ENCODE measurements around the gene PDPN. TPM values are rescaled to one million over a fixed set of nuclear protein-coding genes. Genes with fewer than 3 reads are reported as not detected.

Gene PDPN, protein sequence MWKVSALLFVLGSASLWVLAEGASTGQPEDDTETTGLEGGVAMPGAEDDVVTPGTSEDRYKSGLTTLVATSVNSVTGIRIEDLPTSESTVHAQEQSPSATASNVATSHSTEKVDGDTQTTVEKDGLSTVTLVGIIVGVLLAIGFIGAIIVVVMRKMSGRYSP
- total RNA-seq (2022; extraction: Qiagen RNA extraction; ENCODE audit: low read depth), result not detected in 5 replicates

DNA sequence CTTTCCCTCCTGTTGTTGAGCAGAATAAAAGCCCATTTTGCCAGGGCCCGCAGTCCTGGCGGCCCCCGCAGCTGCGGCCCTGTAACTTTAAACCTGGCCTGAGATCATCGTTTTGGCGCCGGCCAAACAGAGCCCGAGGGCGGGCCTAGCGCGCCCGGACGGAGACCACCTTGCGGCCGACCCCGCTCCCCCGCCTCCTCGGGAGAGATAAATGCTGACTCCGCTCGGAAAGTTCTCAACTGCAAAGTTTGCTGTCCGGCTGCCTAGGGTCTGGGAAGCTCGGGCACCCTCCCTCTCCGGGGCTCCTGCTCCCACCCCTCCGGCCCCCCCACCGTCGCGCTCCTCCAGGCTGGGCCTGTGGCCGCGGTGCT, at the start of gene PDPN:
Gene PDPN (plus strand): TSS at position 238 of the 371 bp plus-strand sequence. CDS start 202 bp downstream, outside the sequence.

Other genes with a start within 250 kb of the PDPN start
- not detected in 5 replicates for gene PRAMEF14, start 236.7 kb upstream of the PDPN start, total RNA-seq (2022; extraction: Qiagen RNA extraction; ENCODE audit: low read depth)
- not detected in 5 replicates for gene PRAMEF19, start 211.9 kb upstream of the PDPN start, total RNA-seq (2022; extraction: Qiagen RNA extraction; ENCODE audit: low read depth)
- not detected in 5 replicates for gene PRAMEF17, start 194.2 kb upstream of the PDPN start, total RNA-seq (2022; extraction: Qiagen RNA extraction; ENCODE audit: low read depth)
- gene PRAMEF20, start 173.4 kb upstream of the PDPN start, total RNA-seq (2022; extraction: Qiagen RNA extraction; ENCODE audit: low read depth), result not detected in 5 replicates
- gene LRRC38, start 69.8 kb upstream of the PDPN start, total RNA-seq (2022; extraction: Qiagen RNA extraction; ENCODE audit: low read depth), result not detected in 5 replicates
- gene PRDM2, start 116.4 kb downstream of the PDPN start, total RNA-seq (2022; extraction: Qiagen RNA extraction; ENCODE audit: low read depth), result 8.2 to 10.2 TPM (median 9.6 TPM) in 5 replicates

Data from A549 treated with DMSO at 1 μM for 4 hours (cell line).